Measurements from ENCODE around the gene PPP1R7. TPM values are rescaled to one million over a fixed set of nuclear protein-coding genes. Genes with fewer than 3 reads are reported as not detected.

Gene PPP1R7
- total RNA-seq, 2 donors from 2014 or later, result 89.1 to 97.8 TPM

DNA sequence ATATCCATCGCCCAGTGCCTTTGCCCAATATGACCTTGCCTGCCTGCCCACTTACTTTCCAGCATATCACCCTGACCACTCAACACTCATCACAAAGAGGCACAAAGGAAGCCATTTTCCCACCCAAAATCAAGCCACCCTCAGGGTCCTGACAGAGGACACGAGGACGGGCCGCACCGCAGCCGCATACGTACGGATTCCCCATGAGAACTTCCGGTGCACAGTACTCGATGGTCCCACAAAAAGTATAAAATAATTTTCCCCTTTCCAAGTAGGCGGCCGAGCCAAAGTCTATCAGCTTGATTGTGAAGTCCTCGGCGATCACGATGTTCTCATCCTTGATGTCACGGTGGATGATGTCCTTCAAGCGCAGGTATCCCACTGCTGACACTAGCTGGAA is 38.2 kb upstream of the PPP1R7 start:
- no peak for DNase-seq
- no peak for ATAC-seq (replicated peaks in 1 of 2)
- peak overlapping the region; percentile 67 to 84 for H3K4me3 Mint-ChIP-seq
- H3K27ac Mint-ChIP-seq, result peak overlapping the region; percentile 11
- H3K27me3 Mint-ChIP-seq (ENCODE audit: low read depth), result no peaks in the 10 kb centered on the region
- peaks cover 44% of the 10 kb centered on the region for H3K4me1 Mint-ChIP-seq (ENCODE audit: low read depth)
- H3K36me3 Mint-ChIP-seq (ENCODE audit: insufficient read depth in 2 of 2), result peaks cover 24 to 42% of the 10 kb centered on the region in 2 donors
- no peaks in the 10 kb centered on the region for H3K9me3 Mint-ChIP-seq

DNA sequence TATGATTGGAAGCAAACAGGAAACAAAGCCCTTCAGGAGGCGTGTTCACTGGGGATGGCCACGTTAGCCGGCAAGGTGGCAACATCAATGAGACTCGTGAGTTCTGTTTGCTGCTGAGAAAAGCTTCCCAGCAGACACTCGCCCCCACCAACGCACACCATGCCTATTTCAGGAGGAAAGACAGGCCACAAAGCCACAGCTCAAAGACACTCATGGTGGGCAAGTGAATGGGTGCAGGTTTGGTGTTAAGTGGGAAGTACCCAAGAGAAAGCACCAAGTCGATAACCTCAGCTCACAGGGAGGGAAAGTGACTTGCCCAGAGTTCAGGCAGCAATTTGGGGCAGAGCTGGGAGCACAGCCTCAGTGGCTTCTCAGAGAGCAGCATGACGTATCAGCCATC is 37.7 kb upstream of the PPP1R7 start:
- Mint-ChIP-seq H3K36me3 (ENCODE audit: insufficient read depth in 2 of 2) (peaks cover 24 to 42% of the 10 kb centered on the region in 2 donors), H3K27me3 (ENCODE audit: low read depth) (no peaks in the 10 kb centered on the region), H3K4me1 (ENCODE audit: low read depth) (peaks cover 44% of the 10 kb centered on the region), H3K4me3 (peak overlapping the region; percentile 67 to 84), H3K9me3 (no peaks in the 10 kb centered on the region), H3K27ac (peak overlapping the region; percentile 11)
- DNase-seq (peak; percentile 67 to 73), ATAC-seq (replicated peaks in 1 of 2) (peak; percentile 76 to 78)

DNA sequence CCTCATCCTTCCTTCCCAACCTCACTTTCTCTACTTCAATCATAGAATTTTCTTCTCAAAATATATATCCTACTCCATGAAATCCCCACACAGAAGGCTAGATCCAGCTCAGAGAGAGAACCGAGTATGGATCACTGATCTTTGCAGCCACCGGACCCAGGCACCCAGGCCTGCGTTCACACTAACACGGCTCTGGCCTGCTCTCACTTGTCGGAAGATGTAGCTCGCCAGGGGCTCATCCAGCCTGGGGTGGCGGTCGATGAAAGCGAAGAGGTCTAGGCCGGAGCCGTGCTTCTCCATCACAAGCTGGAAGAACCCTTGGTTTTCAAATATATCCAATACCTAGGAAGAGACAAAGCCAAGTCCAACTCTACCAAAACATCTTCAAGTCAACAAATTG is 35.4 kb upstream of the PPP1R7 start:
- H3K27ac Mint-ChIP-seq, result peak overlapping the region; percentile 43

DNA sequence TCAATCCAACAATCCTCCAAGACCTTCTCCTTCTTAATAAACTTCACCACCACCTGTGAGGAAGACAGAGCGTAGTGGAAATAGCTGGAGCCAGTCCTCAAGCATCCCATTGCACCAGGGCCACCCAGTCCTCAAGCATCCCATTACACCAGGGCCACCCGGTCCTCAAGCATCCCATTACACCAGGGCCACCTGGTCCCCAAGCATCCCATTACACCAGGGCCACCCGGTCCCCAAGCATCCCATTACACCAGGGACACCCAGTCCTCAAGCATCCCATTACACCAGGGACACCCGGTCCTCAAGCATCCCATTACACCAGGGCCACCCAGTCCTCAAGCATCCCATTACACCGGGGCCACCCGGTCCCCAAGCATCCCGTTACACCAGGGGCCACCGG is 34.9 kb upstream of the PPP1R7 start:
- DNase-seq (no peak), ATAC-seq (replicated peaks in 1 of 2) (no peak)
- Mint-ChIP-seq H3K36me3 (ENCODE audit: insufficient read depth in 2 of 2) (peaks cover 17 to 30% of the 10 kb centered on the region in 2 donors), H3K4me1 (ENCODE audit: low read depth) (peaks cover 20% of the 10 kb centered on the region), H3K4me3 (no peak overlapping the region), H3K27ac (peak overlapping the region; percentile 43), H3K9me3 (no peaks in the 10 kb centered on the region), H3K27me3 (ENCODE audit: low read depth) (no peaks in the 10 kb centered on the region)

More for the DNA sequence above, 35.4 kb upstream of the PPP1R7 start:
- H3K4me3 Mint-ChIP-seq, result no peak overlapping the region
- no peaks in the 10 kb centered on the region for H3K9me3 Mint-ChIP-seq
- H3K36me3 Mint-ChIP-seq (ENCODE audit: insufficient read depth in 2 of 2), result peaks cover 20 to 30% of the 10 kb centered on the region in 2 donors
- H3K27me3 Mint-ChIP-seq (ENCODE audit: low read depth), result no peaks in the 10 kb centered on the region
- DNase-seq, result no peak
- no peak for ATAC-seq (replicated peaks in 1 of 2)
- peaks cover 22% of the 10 kb centered on the region for H3K4me1 Mint-ChIP-seq (ENCODE audit: low read depth)

DNA sequence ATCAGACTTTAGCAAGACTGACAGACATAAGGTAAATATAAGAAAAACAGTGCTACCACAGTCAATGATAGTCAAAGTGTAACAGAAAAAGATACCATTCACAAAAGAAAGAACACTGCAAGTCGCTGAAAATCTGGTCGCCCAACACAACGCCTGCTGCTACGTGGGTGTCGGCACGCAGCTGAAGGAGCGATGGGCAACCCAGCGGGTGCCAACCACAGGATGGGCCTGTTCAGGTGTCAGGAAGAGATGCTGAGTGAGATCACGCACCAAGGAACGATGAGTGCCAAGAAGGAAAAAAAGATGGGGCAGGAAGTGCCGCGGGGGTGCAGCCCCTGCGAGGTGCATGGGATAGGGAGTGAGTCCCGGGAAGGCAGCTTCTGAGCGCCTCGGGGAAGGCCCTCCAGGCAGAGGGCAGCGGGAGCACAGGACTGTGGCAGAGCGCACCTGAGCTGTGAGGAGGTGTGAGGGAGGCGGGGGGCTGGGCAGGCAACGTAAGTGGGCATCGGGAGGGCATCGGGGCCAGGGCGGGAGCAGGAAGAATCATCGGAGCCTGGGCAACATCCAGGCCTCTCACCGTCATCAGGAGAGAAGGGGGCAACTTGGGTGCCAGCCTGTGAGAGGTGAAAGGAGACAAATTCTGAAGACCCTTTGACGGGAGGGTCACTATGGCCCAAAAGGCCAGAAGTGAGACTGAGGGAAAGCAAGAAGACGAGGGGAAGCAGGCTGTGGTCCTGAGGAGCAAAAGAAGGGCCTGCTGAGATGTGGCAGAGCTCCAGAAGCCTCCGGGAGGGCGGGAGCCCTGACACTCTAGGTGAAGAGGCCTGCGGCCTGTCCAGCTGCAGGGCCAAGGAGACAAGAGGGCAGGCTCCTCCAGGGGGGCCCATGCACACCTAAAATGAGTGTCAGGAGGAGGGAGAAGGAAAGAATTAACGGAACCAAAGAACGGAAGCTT is 33.4 kb upstream of the PPP1R7 start:
- Mint-ChIP-seq H3K27me3 (ENCODE audit: low read depth) (no peaks in the 10 kb centered on the region), H3K27ac (peak overlapping the region; percentile 70), H3K4me3 (no peak overlapping the region), H3K9me3 (peaks cover 3 to 4% of the 10 kb centered on the region in 2 donors), H3K36me3 (ENCODE audit: insufficient read depth in 2 of 2) (peaks cover 22 to 39% of the 10 kb centered on the region in 2 donors), H3K4me1 (ENCODE audit: low read depth) (peaks cover 18% of the 10 kb centered on the region)
- no peak for ATAC-seq (replicated peaks in 1 of 2)
- DNase-seq, result no peak

DNA sequence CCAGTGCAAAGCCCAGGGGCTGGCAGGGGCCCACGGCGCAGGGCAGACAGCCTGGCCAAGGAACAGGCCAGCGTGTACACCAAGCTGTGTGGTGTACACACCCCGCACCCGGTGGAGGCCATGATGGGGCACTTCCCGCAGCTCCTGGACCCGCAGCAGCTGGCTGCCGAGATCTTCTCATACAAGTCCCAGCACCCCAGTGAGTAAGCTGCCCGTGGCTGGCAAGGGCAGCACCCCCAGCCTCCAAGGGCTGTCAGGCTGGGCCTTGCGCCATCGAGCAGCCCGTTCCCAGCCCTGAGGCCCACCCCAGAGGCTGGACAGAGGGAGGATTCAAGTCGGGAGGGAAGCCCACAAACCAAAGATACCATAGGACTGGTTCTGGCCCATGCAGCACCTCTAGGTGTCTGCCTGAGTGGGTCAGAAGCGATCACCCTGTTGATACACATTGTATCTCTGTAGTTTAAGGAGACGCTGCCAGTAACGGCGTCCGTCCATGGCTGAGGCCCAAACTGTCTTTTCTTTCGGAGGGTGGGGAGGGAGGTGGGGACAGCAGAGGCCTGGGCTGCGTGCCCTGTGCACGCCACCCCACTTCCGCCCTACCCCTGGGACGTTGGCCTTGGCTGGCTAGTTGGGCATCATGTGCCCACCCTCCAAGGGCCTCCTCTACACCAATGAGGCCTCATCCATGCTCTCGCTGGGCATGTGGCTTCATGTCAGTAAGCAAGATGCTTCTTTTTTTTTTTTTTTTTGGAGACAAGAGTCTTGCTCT is 31.3 kb upstream of the PPP1R7 start:
- H3K27me3 Mint-ChIP-seq (ENCODE audit: low read depth), result no peaks in the 10 kb centered on the region
- ATAC-seq (replicated peaks in 1 of 2), result no peak
- peaks cover 8% of the 10 kb centered on the region for H3K4me1 Mint-ChIP-seq (ENCODE audit: low read depth)
- peaks cover 3 to 4% of the 10 kb centered on the region in 2 donors for H3K9me3 Mint-ChIP-seq
- H3K27ac Mint-ChIP-seq, result no peak overlapping the region
- no peak overlapping the region for H3K4me3 Mint-ChIP-seq
- no peak for DNase-seq
- H3K36me3 Mint-ChIP-seq (ENCODE audit: insufficient read depth in 2 of 2), result peaks cover 19 to 34% of the 10 kb centered on the region in 2 donors

DNA sequence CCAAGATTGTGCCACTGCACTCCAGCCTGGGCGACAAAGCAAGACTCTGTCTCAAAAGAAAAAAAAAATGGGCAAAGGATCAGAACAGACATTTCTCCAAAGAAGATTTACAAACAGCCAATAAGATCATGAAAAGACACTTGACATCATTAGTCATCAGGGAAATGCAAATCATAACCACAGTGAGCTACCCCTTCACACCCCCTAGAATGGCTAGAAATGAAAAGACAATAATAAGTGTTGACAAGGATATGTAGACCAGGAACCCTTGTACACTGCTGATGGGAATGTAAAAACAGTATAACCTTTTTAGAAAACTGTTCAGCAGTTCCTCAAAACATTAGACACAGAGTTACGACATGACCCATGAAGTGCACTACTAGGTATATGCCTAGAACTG is 29.8 kb upstream of the PPP1R7 start:
- Mint-ChIP-seq H3K36me3 (ENCODE audit: insufficient read depth in 2 of 2) (peaks cover 14 to 29% of the 10 kb centered on the region in 2 donors), H3K27me3 (ENCODE audit: low read depth) (no peaks in the 10 kb centered on the region), H3K27ac (no peak overlapping the region), H3K9me3 (peaks cover 3 to 4% of the 10 kb centered on the region in 2 donors), H3K4me3 (no peak overlapping the region), H3K4me1 (ENCODE audit: low read depth) (peaks cover 22% of the 10 kb centered on the region)
- DNase-seq (no peak), ATAC-seq (replicated peaks in 1 of 2) (peak; percentile 47 to 51)

DNA sequence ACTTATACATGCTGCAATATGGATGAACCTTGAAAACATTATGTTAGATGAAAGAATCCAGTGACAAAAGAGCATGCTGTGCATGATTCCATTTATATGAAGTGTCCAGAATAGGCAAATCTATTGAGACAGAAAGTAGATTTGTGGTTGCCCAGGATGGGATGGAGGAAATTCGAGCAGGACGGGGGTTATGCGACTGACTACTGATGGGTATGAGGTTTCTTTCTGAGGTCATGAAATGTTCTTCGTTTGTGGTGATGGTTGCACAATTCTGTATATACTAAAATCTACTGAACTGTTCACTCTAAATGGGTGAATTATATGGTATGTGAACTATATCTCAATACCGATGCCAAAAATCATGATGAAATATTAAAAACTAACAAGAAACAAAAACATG is 29.3 kb upstream of the PPP1R7 start:
- peaks cover 27% of the 10 kb centered on the region for H3K4me1 Mint-ChIP-seq (ENCODE audit: low read depth)
- H3K9me3 Mint-ChIP-seq, result peaks cover 3 to 4% of the 10 kb centered on the region in 2 donors
- H3K36me3 Mint-ChIP-seq (ENCODE audit: insufficient read depth in 2 of 2), result peaks cover 14 to 28% of the 10 kb centered on the region in 2 donors
- peak overlapping the region; percentile 57 for H3K27ac Mint-ChIP-seq
- H3K27me3 Mint-ChIP-seq (ENCODE audit: low read depth), result no peaks in the 10 kb centered on the region
- ATAC-seq (replicated peaks in 1 of 2) (no peak), DNase-seq (no peak)
- no peak overlapping the region for H3K4me3 Mint-ChIP-seq

DNA sequence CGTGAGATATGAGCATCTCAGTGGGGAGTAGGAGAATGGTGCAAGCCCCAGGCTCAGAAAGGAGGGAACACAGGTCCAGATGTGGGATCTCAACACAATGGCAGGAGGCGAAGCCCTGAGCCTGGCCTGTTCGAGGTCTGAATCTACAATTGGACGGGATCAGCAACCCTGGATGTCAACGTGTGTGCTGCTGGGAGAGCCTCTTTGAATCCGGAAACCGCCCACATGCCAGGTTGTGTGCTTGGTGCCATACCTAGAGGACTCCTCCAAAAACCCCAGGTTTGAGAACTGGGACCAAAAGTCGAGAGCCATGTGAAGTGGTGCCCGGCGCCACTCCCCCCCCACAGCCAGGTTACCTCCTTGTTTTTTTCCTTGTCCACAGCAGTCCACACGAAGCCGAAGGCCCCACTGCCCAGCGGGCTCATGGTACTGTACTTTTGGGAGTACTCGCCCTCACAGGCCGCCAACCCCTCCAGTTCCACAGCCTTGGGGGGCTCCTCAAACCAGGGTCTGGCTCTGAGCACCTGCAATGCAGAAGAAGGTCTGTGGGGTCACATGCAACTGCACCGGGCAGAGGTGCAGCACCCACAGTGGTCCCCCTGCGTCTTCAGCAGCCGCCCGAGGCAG is 27.8 kb upstream of the PPP1R7 start:
- no peaks in the 10 kb centered on the region for H3K27me3 Mint-ChIP-seq (ENCODE audit: low read depth)
- peaks cover 42% of the 10 kb centered on the region for H3K4me1 Mint-ChIP-seq (ENCODE audit: low read depth)
- DNase-seq (no peak), ATAC-seq (replicated peaks in 1 of 2) (no peak)
- H3K9me3 Mint-ChIP-seq, result peaks cover 3 to 4% of the 10 kb centered on the region in 2 donors
- H3K27ac Mint-ChIP-seq, result no peak overlapping the region
- H3K4me3 Mint-ChIP-seq, result no peak overlapping the region
- H3K36me3 Mint-ChIP-seq (ENCODE audit: insufficient read depth in 2 of 2), result peaks cover 10 to 23% of the 10 kb centered on the region in 2 donors

DNA sequence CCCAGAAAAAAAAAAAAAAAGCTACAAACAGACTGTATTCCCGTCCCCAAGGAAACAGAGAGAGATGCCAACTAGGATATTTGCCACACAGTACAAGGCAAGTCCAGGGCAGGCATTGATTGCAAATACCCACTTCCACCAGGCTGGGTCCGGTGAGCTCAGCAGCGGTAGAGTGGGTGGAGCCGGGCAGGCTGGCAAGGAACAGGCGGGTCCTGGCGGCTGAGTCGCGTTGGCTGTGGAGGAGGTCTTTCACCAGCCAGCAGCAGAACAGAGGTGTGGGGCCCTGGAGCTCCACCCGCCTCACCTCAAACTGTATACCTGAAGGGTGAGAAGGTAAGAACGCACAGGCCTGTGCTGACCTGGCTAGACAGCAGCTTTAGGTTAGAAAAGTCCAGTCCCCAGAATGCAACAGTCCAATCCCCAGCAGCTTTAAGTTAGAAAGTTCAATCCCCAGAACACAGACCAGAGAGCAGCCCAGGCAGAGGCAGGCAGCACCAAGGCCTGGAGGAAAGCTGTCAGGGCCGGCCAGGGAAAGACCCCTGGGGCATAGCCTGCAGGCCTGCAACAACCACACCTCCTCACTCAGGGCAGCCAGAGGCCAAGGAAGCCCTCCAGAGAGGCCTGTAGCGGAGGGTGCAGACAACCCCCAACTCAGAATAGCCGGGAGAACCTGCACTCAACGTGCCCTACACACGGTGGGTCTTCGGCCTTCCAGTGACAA is 26.3 kb upstream of the PPP1R7 start:
- peak overlapping the region; percentile 62 for H3K27ac Mint-ChIP-seq
- peaks cover 3 to 4% of the 10 kb centered on the region in 2 donors for H3K9me3 Mint-ChIP-seq
- H3K4me3 Mint-ChIP-seq, result peak overlapping the region; percentile 71 to 80
- peaks cover 16 to 34% of the 10 kb centered on the region in 2 donors for H3K36me3 Mint-ChIP-seq (ENCODE audit: insufficient read depth in 2 of 2)
- no peaks in the 10 kb centered on the region for H3K27me3 Mint-ChIP-seq (ENCODE audit: low read depth)
- ATAC-seq (replicated peaks in 1 of 2) (peak; percentile 43 to 64), DNase-seq (peak; percentile 44 to 67)
- H3K4me1 Mint-ChIP-seq (ENCODE audit: low read depth), result peaks cover 57% of the 10 kb centered on the region

DNA sequence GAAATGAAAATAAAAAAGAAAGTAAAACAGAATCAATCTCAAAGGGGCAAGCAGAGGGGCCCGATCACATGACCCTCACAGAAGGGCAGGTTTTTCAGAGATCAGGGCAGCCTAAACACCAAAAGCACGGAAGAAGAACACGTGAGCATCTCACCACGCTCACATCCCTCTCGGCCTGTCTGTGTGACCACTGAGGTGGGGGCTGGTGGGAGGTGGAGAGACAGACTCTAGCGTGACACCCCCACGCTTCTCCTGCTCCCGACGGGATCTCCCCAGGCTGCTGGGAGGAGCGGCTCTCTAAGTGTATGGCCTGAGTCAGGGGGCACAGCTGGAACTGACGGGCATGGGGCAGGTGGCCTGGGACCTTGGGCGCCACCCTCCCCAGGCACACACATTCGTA is 24.6 kb upstream of the PPP1R7 start:
- DNase-seq, result no peak
- no peak overlapping the region for H3K27ac Mint-ChIP-seq
- peak overlapping the region; percentile 73 to 82 for H3K4me3 Mint-ChIP-seq

DNA sequence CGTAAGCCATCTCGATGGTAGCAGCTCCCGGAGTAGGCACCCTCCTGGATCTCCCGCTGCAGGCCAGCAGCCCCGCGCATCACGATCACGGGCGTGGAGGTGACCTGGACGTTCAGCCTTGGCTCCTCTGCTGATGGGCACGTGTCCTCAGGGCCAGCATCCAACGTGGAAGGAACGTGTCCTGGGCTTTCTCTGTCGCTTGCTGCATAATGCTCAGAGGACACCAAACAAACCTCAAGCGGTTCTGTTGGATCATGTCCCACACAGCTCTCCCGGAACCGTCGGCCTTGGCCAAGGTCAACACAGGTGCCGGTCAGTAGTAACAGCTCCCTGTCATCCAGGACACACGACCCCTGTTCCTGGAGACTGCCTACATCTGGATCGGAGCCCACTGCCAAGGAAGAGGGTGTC is 24.1 kb upstream of the PPP1R7 start:
- peaks cover 59% of the 10 kb centered on the region for H3K4me1 Mint-ChIP-seq (ENCODE audit: low read depth)
- no peak overlapping the region for H3K27ac Mint-ChIP-seq
- no peaks in the 10 kb centered on the region for H3K27me3 Mint-ChIP-seq (ENCODE audit: low read depth)
- H3K9me3 Mint-ChIP-seq, result no peaks in the 10 kb centered on the region
- H3K4me3 Mint-ChIP-seq, result peak overlapping the region; percentile 73 to 82
- no peak for DNase-seq
- no peak for ATAC-seq (replicated peaks in 1 of 2)
- H3K36me3 Mint-ChIP-seq (ENCODE audit: insufficient read depth in 2 of 2), result peaks cover 12 to 30% of the 10 kb centered on the region in 2 donors

More for the DNA sequence above, 24.6 kb upstream of the PPP1R7 start:
- H3K27me3 Mint-ChIP-seq (ENCODE audit: low read depth), result no peaks in the 10 kb centered on the region
- H3K4me1 Mint-ChIP-seq (ENCODE audit: low read depth), result peaks cover 59% of the 10 kb centered on the region
- peaks cover 15 to 34% of the 10 kb centered on the region in 2 donors for H3K36me3 Mint-ChIP-seq (ENCODE audit: insufficient read depth in 2 of 2)
- ATAC-seq (replicated peaks in 1 of 2), result no peak
- H3K9me3 Mint-ChIP-seq, result peaks cover 3 to 4% of the 10 kb centered on the region in 2 donors
